ENCODE measurements around the gene EFNA5. TPM values are rescaled to one million over a fixed set of nuclear protein-coding genes. Genes with fewer than 3 reads are reported as not detected.

Gene EFNA5
- total and polyA plus RNA-seq, 10 of the 15 experiments (the other 5 are each of a cell fraction or from before 2014, with no cell fraction given): 0.19 to 12.6 (median 3.9) TPM

GRCh38 chr5:107446972-107447371 lies 223.8 kb downstream of the EFNA5 start (continued):
- no peak for TF ChIP-seq SIX5 (IDR thresholded peaks at IDR 0.05; ENCODE audit: low read depth, low read length, severe bottlenecking)
- no peak for TF ChIP-seq DPF2 (IDR thresholded peaks at IDR 0.05)
- TF ChIP-seq PKNOX1 (IDR thresholded peaks at IDR 0.05): no peak
- no peak for TF ChIP-seq PAX8 (IDR thresholded peaks at IDR 0.05)
- no peak for TF ChIP-seq GATAD2B (conservative IDR thresholded peaks at IDR 0.05; ENCODE audit: low read depth)
- TF ChIP-seq ASH2L (IDR thresholded peaks at IDR 0.05; ENCODE audit: borderline replicate concordance, low read depth): no peak

GRCh38 chr5:107444300-107444699 lies 226.4 kb downstream of the EFNA5 start:
- in situ Hi-C loops (cut with MboI): no loop called here
- DNase-seq (ENCODE audit: low read depth, low spot score) (no peak), ATAC-seq (no peak), FAIRE-seq (no peak)
- Histone ChIP-seq H3K27ac (ENCODE audit: control insufficient read depth, insufficient read depth) (no peak overlapping the region), H3K79me2 (ENCODE audit: control insufficient read depth, insufficient read depth, low read length) (no peaks in the 10 kb centered on the region), H3K4me2 (ENCODE audit: control insufficient read depth, insufficient read depth) (no peak overlapping the region), H3K27me3 (replicated peaks in 1 of 2; ENCODE audit: control insufficient read depth in 2 of 2, insufficient read depth in 2 of 2, low read length in 1 of 2) (no peaks in the 10 kb centered on the region), H3K36me3 (ENCODE audit: control insufficient read depth in 2 of 2, insufficient read depth in 2 of 2, low read length in 1 of 2) (no peaks in the 10 kb centered on the region), H4K20me1 (ENCODE audit: control insufficient read depth, insufficient read depth) (no peaks in the 10 kb centered on the region), H2AFZ (ENCODE audit: control insufficient read depth, low read depth, low read length) (no peak overlapping the region), H3K4me3 (no peak overlapping the region), H3K4me1 (ENCODE audit: control insufficient read depth, insufficient read depth, low read length) (no peaks in the 10 kb centered on the region; the same call in 1 of the 2 replicates), H3K9ac (ENCODE audit: control insufficient read depth, insufficient read depth, low read length) (no peak overlapping the region), H3K9me3 (replicated peaks; ENCODE audit: control insufficient read depth, insufficient read depth, low read length) (peaks cover 1% of the 10 kb centered on the region; the same call in 1 of the 3 replicates)
- RAD21 ChIA-PET (ENCODE audit: unreplicated experiment): no interaction called here
- CTCF ChIA-PET: no interaction called here
- POLR2A ChIA-PET: no interaction called here
- no peak for TF ChIP-seq SUPT20H (IDR thresholded peaks at IDR 0.05; ENCODE audit: borderline replicate concordance, control insufficient read depth, low read depth, low read length)
- intact Hi-C loops (cut with micrococcal nuclease; ENCODE audit: unreplicated experiment): no loop called here
- BruUV-seq (replicated peaks): no TSS peak
- SMC1A ChIA-PET (ENCODE audit: uncharacterized antibody, unreplicated experiment): interaction anchor here (8.3 kb wide), 1 partner anchor 9 kb away, joined by 68 read pairs; no protein-coding TSS in a partner anchor
- 65% methylated on average over 3 of the region's 3 CpGs for WGBS (ENCODE audit: insufficient coverage, insufficient replicate concordance, low lambda C conversion rate, missing lambda C conversion rate)
